ENCODE measurements around the gene EPS8L2. TPM values are rescaled to one million over a fixed set of nuclear protein-coding genes. Genes with fewer than 3 reads are reported as not detected.
"Not testable (repeated sequence)": the region's sequence is repeated elsewhere in the genome, so short reads cannot be mapped to it uniquely, and the experiment has no call there.

EPS8L2 gene
- polyA plus RNA-seq, 4 donors, result 3.8 to 190 (median 89.3) TPM

GRCh38 chr11:723120-723883 is 17.3 kb downstream of the EPS8L2 start:
- no peak for DNase-seq (ENCODE audit: low read depth in 4 of 4, low spot score in 3 of 4)

DNA sequence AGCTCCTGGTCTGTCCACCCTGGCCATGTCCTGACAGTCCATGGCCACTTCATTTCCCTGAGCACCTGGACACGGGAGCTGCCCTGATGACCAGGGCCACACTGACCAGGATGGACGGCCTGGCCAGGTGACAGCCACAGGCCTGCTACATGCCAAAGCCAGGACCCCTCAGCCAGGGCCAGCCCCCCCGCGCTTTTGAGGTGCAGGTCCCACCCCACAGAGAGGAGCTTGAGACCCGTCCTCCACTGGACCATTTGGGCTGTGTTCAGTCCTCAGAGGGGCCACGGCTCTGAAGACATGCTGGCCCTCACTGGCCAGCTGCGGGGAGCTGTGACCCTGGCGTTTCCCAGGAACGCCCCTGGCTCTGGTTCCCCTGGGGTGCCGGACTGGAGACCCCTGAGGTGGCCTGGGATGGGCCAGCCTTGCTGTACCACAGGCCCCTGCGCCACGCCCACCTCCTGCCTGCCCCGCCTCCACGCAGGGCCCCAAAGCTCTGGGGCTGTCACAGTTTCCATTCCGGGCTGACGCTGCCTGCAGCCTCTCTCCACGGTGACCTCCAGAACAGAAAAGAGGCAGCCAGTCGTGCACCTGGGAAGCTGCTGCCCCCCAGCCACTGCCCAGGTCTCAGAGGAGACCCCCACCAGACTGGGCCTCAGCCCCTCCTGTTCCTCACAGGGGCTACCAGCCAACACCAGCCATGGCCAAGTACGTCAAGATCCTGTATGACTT is 18.2 kb downstream of the EPS8L2 start:
- no peak for DNase-seq (ENCODE audit: low read depth in 4 of 4, low spot score in 3 of 4)

DNA sequence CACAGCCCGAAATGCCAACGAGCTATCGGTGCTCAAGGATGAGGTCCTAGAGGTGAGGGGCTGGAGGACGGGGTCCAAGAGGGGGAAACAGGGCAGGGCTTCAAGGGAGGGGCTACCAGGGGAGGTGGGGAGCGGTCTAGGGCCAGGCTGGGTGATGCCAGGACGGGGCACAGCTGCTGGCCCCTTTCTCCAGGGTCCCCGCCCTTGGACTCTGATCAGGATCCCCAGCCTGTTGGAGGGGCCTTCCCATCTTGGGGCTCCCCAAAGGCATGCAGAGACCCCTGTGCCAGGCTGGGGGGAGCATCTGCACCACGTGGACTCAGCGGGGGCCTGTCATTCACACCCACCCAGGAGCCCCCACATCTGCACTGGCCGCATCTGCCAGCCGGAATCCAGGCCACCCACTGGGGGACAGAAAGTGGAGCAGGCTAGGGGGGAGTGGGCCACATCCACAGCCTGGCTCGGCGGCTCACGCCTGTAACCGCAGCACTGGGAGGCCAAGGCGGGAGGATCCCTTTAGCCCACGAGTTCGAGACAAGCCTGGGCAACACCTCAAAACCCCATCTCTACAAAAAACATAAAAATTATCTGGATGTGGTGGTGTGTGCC is 18.9 kb downstream of the EPS8L2 start:
- DNase-seq (ENCODE audit: low read depth in 4 of 4, low spot score in 3 of 4), result no peak

DNA sequence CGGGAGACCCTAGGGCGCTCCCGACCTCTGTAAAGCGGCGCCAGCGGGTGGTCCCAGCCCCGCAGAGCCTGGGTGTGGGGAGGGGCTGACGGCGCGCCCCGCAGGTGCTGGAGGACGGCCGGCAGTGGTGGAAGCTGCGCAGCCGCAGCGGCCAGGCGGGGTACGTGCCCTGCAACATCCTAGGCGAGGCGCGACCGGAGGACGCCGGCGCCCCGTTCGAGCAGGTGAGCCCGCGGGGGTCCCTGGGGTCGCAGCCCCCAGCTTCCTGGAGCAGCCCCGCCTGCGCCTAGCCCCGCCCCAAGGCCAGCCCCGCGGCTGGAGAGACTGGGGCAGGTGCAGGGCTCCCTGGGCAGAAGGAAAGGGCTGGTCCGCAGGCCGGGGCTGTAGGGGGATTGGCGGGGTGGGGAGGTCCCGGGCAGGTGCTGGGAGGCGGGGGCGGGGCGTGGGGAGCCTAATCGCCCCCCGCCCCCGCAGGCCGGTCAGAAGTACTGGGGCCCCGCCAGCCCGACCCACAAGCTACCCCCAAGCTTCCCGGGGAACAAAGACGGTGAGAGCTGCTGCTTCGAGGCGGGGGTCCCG is 19.7 kb downstream of the EPS8L2 start:
- DNase-seq (ENCODE audit: low read depth in 4 of 4, low spot score in 3 of 4), result no peak

DNA sequence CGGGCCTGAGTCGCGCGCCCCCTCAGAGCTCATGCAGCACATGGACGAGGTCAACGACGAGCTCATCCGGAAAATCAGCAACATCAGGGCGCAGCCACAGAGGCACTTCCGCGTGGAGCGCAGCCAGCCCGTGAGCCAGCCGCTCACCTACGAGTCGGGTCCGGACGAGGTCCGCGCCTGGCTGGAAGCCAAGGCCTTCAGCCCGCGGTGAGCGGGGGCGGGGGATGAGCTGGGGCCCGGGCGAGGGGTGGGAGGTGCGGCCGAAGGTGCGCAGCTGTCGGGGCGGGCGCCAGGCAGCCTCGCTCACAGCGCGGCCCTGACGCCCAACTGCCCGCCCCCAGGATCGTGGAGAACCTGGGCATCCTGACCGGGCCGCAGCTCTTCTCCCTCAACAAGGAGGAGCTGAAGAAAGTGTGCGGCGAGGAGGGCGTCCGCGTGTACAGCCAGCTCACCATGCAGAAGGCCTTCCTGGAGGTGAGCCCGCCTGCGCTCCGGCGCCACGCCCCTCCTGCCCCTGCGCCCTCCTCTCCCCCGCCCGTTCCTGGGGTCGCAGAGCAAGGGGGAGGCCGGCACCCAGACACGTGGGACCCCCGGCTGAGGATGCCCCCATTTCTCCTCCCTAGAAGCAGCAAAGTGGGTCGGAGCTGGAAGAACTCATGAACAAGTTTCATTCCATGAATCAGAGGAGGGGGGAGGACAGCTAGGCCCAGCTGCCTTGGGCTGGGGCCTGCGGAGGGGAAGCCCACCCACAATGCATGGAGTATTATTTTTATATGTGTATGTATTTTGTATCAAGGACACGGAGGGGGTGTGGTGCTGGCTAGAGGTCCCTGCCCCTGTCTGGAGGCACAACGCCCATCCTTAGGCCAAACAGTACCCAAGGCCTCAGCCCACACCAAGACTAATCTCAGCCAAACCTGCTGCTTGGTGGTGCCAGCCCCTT is 20.5 kb downstream of the EPS8L2 start:
- DNase-seq (ENCODE audit: low read depth in 4 of 4, low spot score in 3 of 4), result no peak

DNA sequence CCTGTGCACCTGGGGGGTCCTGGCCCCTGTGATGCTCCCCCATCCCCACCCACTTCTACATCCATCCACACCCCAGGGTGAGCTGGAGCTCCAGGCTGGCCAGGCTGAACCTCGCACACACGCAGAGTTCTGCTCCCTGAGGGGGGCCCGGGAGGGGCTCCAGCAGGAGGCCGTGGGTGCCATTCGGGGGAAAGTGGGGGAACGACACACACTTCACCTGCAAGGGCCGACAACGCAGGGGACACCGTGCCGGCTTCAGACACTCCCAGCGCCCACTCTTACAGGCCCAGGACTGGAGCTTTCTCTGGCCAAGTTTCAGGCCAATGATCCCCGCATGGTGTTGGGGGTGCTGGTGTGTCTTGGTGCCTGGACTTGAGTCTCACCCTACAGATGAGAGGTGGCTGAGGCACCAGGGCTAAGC is 21.3 kb downstream of the EPS8L2 start:
- DNase-seq (ENCODE audit: low read depth in 4 of 4, low spot score in 3 of 4), result no peak

DNA sequence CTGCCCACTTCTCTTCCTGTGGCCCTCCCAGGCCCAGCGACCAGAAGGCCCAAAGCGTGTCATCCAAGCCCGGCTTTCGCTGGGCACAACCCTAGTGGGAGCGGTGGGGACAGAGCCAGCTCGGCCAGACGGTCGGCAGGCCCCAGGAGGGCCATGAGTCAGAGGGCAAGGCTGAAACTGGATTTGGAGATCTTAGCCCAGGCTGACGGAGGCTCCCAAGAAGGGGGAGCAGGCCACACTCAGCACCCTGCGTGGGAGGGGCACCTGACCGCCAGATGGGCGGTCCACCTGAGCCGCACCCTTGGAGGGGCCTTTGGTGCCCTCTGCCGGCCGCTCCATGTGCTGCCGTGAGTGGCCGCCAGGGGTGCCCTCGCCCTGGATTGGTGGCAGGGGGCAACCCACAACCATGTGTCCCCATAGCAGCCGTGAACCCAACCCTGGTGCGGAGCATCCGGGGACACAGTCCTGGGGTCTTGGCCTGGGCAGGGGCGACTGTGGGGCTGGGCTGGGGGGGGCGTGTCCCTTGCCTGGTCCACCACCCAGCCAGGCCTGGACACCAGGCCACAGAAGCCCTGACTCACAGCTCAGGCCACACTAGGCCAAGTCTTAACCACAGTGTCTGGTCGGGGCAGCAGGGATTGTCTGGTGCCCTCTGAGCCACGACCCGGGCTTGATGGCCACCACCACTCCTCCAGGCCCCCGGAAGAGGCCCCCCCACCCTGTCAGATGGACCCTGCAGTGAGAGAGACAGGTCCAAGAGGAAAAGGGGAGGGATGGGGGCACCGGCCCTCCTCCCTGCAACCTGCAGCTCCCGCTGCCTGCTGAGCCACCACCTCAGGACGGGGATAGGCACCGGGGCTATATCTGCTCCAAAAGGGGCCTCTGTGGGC is 22.1 kb downstream of the EPS8L2 start:
- DNase-seq (ENCODE audit: low read depth in 4 of 4, low spot score in 3 of 4), result no peak

- DNase-seq (ENCODE audit: low read depth in 4 of 4, low spot score in 3 of 4), result no peak
These were observed 23.0 kb downstream of the EPS8L2 start for GRCh38 chr11:728901-729491.

GRCh38 chr11:729492-730074 is 23.6 kb downstream of the EPS8L2 start:
- DNase-seq (ENCODE audit: low read depth in 4 of 4, low spot score in 3 of 4), result no peak

- DNase-seq (ENCODE audit: low read depth in 4 of 4, low spot score in 3 of 4), result no peak
These were observed 27.0 kb downstream of the EPS8L2 start for GRCh38 chr11:733072-733471.

- DNase-seq (ENCODE audit: low read depth in 4 of 4, low spot score in 3 of 4), result not testable (repeated sequence)
These were observed 28.5 kb downstream of the EPS8L2 start for GRCh38 chr11:734541-734940.

DNA sequence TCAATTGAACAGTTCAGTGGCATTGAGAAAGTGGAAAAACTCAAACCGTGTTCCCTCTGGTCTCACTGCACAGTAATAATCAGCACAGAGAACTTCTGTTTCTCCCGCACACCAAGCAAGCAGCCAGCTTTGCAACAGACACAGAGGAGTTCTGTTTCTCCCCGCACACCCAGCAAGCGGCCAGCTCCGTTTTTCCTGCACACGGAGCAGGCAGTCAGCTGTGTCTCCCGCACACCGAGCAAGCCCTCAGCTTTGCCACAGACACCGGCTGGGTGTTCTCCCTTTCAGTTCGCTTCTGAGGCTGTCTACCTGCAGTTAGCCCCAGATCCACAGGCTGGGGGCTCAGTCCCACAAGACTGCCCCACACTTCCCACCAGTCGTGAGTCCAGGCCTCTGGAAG is 31.3 kb downstream of the EPS8L2 start:
- DNase-seq (ENCODE audit: low read depth in 4 of 4, low spot score in 3 of 4), result no peak

DNA sequence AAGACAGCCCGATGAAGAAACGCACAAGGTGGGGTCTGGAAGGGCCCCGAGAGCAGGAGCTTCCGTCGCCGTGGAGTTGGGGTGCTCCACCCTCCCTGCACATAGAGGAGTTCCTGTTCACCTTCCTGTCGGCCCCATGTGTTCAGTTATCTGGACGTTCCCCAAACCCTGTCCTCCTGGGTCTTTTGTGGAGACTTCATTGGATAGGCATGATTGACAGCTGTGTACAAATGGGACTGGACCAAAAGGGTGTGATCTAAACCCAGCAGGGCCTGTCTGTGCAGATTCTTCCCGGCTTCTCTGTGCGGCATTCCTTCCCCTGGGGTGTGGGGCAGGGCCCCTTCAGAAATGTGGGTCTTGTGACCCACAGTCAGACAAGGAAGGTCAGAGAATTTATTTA is 31.9 kb downstream of the EPS8L2 start:
- not testable (repeated sequence) for DNase-seq (ENCODE audit: low read depth in 4 of 4, low spot score in 3 of 4)

- no peak for DNase-seq (ENCODE audit: low read depth in 4 of 4, low spot score in 3 of 4)
These were observed 36.1 kb downstream of the EPS8L2 start for GRCh38 chr11:742156-742546.

GRCh38 chr11:742571-743201 is 36.7 kb downstream of the EPS8L2 start:
- no peak for DNase-seq (ENCODE audit: low read depth in 4 of 4, low spot score in 3 of 4)

GRCh38 chr11:745428-745827 is 39.4 kb downstream of the EPS8L2 start:
- DNase-seq (ENCODE audit: low read depth in 4 of 4, low spot score in 3 of 4), result no peak

GRCh38 chr11:746289-747157 is 40.5 kb downstream of the EPS8L2 start:
- DNase-seq (ENCODE audit: low read depth in 4 of 4, low spot score in 3 of 4), result no peak

Measured in left renal pelvis (tissue), 4 donors.